Mesenchymal stem cell (in vitro differentiated cells and primary cell): ENCODE measurements around the gene HPS4.

Experiments
- DNase-seq: peaks from one replicate; pipeline ENCODE4 v3.0.0-alpha.2; 2013
- H2AFZ ChIP-seq: one replicate; pipeline ENCODE4 v1.6.1; 2013; ENCODE audit warnings: low read depth, mild to moderate bottlenecking, control low read depth, inconsistent platforms, low read length, moderate library complexity
- H2AK5ac ChIP-seq: 2 replicates; pipeline ENCODE4 v1.6.1; 2013; ENCODE audit warnings: low read length, moderate library complexity, mild to moderate bottlenecking, inconsistent platforms; ENCODE audit not compliant: severe bottlenecking
- H2BK120ac ChIP-seq: one replicate; pipeline ENCODE4 v1.6.1; 2013; ENCODE audit warnings: low read depth, mild to moderate bottlenecking, inconsistent platforms, low read length, moderate library complexity
- H2BK12ac ChIP-seq, 2 experiments: one replicate each; pipeline ENCODE4 v1.6.1; 2013; ENCODE audit warnings: inconsistent platforms in 2 of 2, low read length in 2 of 2, mild to moderate bottlenecking in 2 of 2, moderate library complexity in 2 of 2, control low read depth in 1 of 2
- H2BK15ac ChIP-seq: one replicate; pipeline ENCODE4 v1.6.1; 2013; ENCODE audit warnings: mild to moderate bottlenecking, low read depth, inconsistent platforms; ENCODE audit not compliant: poor library complexity, severe bottlenecking
- H2BK5ac ChIP-seq: 2 replicates; pipeline ENCODE4 v1.6.1; 2013; ENCODE audit warnings: low read depth, mild to moderate bottlenecking, low read length, control low read depth, inconsistent platforms; ENCODE audit not compliant: poor library complexity, severe bottlenecking
- H3K14ac ChIP-seq, 2 experiments: one replicate each; pipeline ENCODE4 v1.6.1; 2013; ENCODE audit warnings: inconsistent platforms in 2 of 2, low read length in 2 of 2, control low read depth in 1 of 2, mild to moderate bottlenecking in 1 of 2, moderate library complexity in 1 of 2
- H3K18ac ChIP-seq, 2 experiments: one replicate each; pipeline ENCODE4 v1.6.1; 2013; ENCODE audit warnings: inconsistent platforms in 2 of 2, low read length in 2 of 2, control low read depth in 1 of 2, low read depth in 1 of 2, mild to moderate bottlenecking in 1 of 2
- H3K23ac ChIP-seq, 2 experiments: one replicate each; pipeline ENCODE4 v1.6.1; 2013; ENCODE audit warnings: inconsistent platforms in 2 of 2, low read length in 2 of 2, mild to moderate bottlenecking in 2 of 2, moderate library complexity in 2 of 2, control low read depth in 1 of 2
- H3K27ac ChIP-seq: 2 replicates; pipeline ENCODE4 v1.5.1; 2013; ENCODE audit warnings: mild to moderate bottlenecking, moderate library complexity, low read length, control low read depth, inconsistent platforms; ENCODE audit not compliant: poor library complexity, severe bottlenecking
- H3K27me3 ChIP-seq, 2 experiments: 2 replicates each; pipeline versions ENCODE4 v1.6.1 to v1.7.0; 2013; ENCODE audit warnings: low read length in 2 of 2, mild to moderate bottlenecking in 2 of 2, moderate library complexity in 2 of 2, control low read depth in 1 of 2, inconsistent platforms in 1 of 2; ENCODE audit not compliant: control insufficient read depth in 1 of 2, insufficient read depth in 1 of 2
- H3K36me3 ChIP-seq, 2 experiments: 2 replicates each; pipeline versions ENCODE4 v1.6.1 to v1.7.0; 2013; ENCODE audit warnings: low read length in 2 of 2, control low read depth in 1 of 2, inconsistent platforms in 1 of 2, low read depth in 1 of 2, mild to moderate bottlenecking in 1 of 2; ENCODE audit not compliant: insufficient read depth in 2 of 2, control insufficient read depth in 1 of 2
- H3K4ac ChIP-seq, 2 experiments: one replicate each; pipeline ENCODE4 v1.6.1; 2013; ENCODE audit warnings: inconsistent platforms in 2 of 2, low read length in 2 of 2, mild to moderate bottlenecking in 2 of 2, moderate library complexity in 2 of 2, control low read depth in 1 of 2, low read depth in 1 of 2
- H3K4me1 ChIP-seq: 2 replicates; pipeline ENCODE4 v1.6.1; 2013; ENCODE audit warnings: low read depth, low read length, control low read depth; ENCODE audit not compliant: control insufficient read depth, insufficient read depth
- H3K4me2 ChIP-seq: 2 replicates; pipeline ENCODE4 v1.6.1; 2013; ENCODE audit warnings: low read length, mild to moderate bottlenecking, inconsistent platforms; ENCODE audit not compliant: poor library complexity, severe bottlenecking
- H3K4me3 ChIP-seq, 2 experiments: 2 replicates each; pipeline versions ENCODE4 v1.5.1 to v1.7.0; 2013; ENCODE audit warnings: low read length in 2 of 2, mild to moderate bottlenecking in 2 of 2, control low read depth in 1 of 2, low read depth in 1 of 2; ENCODE audit not compliant: insufficient read depth in 1 of 2
- H3K79me1 ChIP-seq: replicated peaks from 2 replicates; pipeline ENCODE4 v1.6.1; 2013; ENCODE audit warnings: mild to moderate bottlenecking, control low read depth, low read length, inconsistent platforms; ENCODE audit not compliant: poor library complexity, severe bottlenecking
- H3K9ac ChIP-seq: 2 replicates; pipeline ENCODE4 v1.7.0; 2013; ENCODE audit warnings: mild to moderate bottlenecking, low read length, moderate library complexity
- H3K9me3 ChIP-seq: 2 replicates; pipeline ENCODE4 v1.7.0; 2013; ENCODE audit warnings: mild to moderate bottlenecking, low read length; ENCODE audit not compliant: control insufficient read depth
- H4K8ac ChIP-seq: one replicate; pipeline ENCODE4 v1.6.1; 2013; ENCODE audit warnings: inconsistent platforms, mild to moderate bottlenecking, low read length, moderate library complexity
- H4K91ac ChIP-seq: one replicate; pipeline ENCODE4 v1.6.1; 2013; ENCODE audit warnings: mild to moderate bottlenecking, low read length, inconsistent platforms
- WGBS: methylation state at CpG from one replicate; pipeline ENCODE4 v1.1.7; 2013; ENCODE audit warnings: mixed read lengths; 5-methylcytosine and 5-hydroxymethylcytosine counted together

The HPS4 gene

DNA sequence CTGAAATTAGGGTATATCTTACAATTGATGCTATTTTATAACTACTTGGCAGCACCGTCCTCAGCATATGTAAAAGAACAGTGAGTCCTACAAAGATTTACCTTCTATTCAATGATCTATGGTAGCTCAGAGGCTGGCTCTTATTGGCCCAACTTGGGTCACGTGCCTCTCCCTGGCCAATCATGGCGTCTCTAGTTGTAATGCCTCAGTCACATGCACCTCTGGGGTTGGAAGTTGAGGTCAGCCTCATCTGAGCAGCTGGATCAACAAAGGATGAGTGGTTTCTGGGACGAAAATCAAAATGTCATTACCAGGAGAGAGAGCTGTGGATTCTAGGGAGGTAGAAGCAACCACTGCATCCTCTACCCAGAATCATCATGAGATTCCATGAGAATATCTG lies 77.5 kb downstream of the HPS4 start:
- Histone ChIP-seq H2BK12ac (no peak overlapping the region), H3K18ac (no peak overlapping the region)

GRCh38 chr22:26404851-26405421 lies 78.6 kb downstream of the HPS4 start:
- no peaks in the 10 kb centered on the region for H3K9me3 ChIP-seq
- H3K9ac ChIP-seq: no peak overlapping the region
- no peak overlapping the region for H2BK12ac ChIP-seq
- peaks cover 28 to 41% of the 10 kb centered on the region in 2 experiments for H3K27me3 ChIP-seq
- no peak overlapping the region for H2AK5ac ChIP-seq
- no peak overlapping the region for H2BK120ac ChIP-seq
- no peak overlapping the region for H3K27ac ChIP-seq
- no peak overlapping the region for H3K14ac ChIP-seq
- no peak overlapping the region for H2AFZ ChIP-seq
- H3K4me1 ChIP-seq: peaks cover 2% of the 10 kb centered on the region
- H3K79me1 ChIP-seq: no peaks in the 10 kb centered on the region
- H3K4ac ChIP-seq: no peak overlapping the region
- no peak overlapping the region for H3K18ac ChIP-seq
- H3K23ac ChIP-seq: no peak overlapping the region
- no peak overlapping the region for H4K8ac ChIP-seq
- 25% methylated on average over 6 of the region's 6 CpGs for WGBS
- no peak for DNase-seq
- no peak overlapping the region for H2BK15ac ChIP-seq
- H2BK5ac ChIP-seq: no peak overlapping the region
- H3K4me3 ChIP-seq: no peak overlapping the region
- no peak overlapping the region for H3K4me2 ChIP-seq
- H4K91ac ChIP-seq: no peak overlapping the region
- H3K36me3 ChIP-seq: no peaks in the 10 kb centered on the region

More for the DNA sequence above, 77.5 kb downstream of the HPS4 start:
- no peak overlapping the region for H2BK15ac ChIP-seq
- no peaks in the 10 kb centered on the region for H3K9me3 ChIP-seq
- H2BK5ac ChIP-seq: no peak overlapping the region
- no peaks in the 10 kb centered on the region for H3K79me1 ChIP-seq
- no peak overlapping the region for H3K14ac ChIP-seq
- H4K91ac ChIP-seq: no peak overlapping the region
- DNase-seq: no peak
- H2AK5ac ChIP-seq: no peak overlapping the region
- H3K4ac ChIP-seq: no peak overlapping the region
- H3K27ac ChIP-seq: no peak overlapping the region
- H3K4me2 ChIP-seq: no peak overlapping the region
- no peak overlapping the region for H3K23ac ChIP-seq
- H3K36me3 ChIP-seq: no peaks in the 10 kb centered on the region
- no peak overlapping the region for H3K9ac ChIP-seq
- no peak overlapping the region for H4K8ac ChIP-seq
- H3K4me1 ChIP-seq: peaks cover 2% of the 10 kb centered on the region
- no peak overlapping the region for H3K4me3 ChIP-seq
- H2AFZ ChIP-seq: no peak overlapping the region
- WGBS: 83% methylated on average over 3 of the region's 4 CpGs
- peaks cover 36 to 52% of the 10 kb centered on the region in 2 experiments for H3K27me3 ChIP-seq
- H2BK120ac ChIP-seq: no peak overlapping the region

DNA sequence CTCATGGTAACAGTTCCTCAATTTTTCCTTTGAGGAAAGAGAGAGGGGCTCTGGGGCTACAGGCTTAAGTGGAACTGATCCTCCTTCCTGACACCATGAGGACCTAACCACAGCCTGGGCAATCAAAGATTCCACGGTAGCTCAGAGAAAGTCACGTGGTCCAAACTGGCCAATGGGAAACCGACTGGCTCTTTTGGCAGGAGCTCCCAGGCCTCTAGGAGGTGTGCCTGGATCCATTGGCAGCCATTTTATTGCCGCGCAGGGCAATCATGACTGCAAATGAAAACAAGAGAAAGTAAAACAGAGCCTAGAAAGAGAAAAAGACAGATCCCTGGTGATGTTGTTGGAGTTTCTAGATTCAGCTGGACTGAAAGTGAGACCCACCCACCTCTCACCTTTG lies 81.9 kb downstream of the HPS4 start:
- H3K14ac ChIP-seq: no peak overlapping the region
- H3K9me3 ChIP-seq: no peaks in the 10 kb centered on the region
- no peaks in the 10 kb centered on the region for H3K79me1 ChIP-seq
- H3K36me3 ChIP-seq: no peaks in the 10 kb centered on the region
- no peak for DNase-seq
- H3K27ac ChIP-seq: no peak overlapping the region
- H3K27me3 ChIP-seq: peaks cover 20 to 28% of the 10 kb centered on the region in 2 experiments
- no peak overlapping the region for H2BK15ac ChIP-seq
- H3K4me3 ChIP-seq: no peak overlapping the region
- no peak overlapping the region for H3K4me2 ChIP-seq
- H2BK12ac ChIP-seq: no peak overlapping the region
- H3K9ac ChIP-seq: no peak overlapping the region
- H3K18ac ChIP-seq: no peak overlapping the region
- no peak overlapping the region for H3K23ac ChIP-seq
- H3K4ac ChIP-seq: no peak overlapping the region
- no peak overlapping the region for H4K8ac ChIP-seq
- H2BK5ac ChIP-seq: no peak overlapping the region
- peaks cover 2% of the 10 kb centered on the region for H3K4me1 ChIP-seq
- no peak overlapping the region for H2BK120ac ChIP-seq
- no peak overlapping the region for H2AFZ ChIP-seq
- no peak overlapping the region for H2AK5ac ChIP-seq
- 76% methylated on average over 5 of the region's 5 CpGs for WGBS
- H4K91ac ChIP-seq: no peak overlapping the region
